ENCODE data around the gene BCL7A. TPM values are rescaled to one million over a fixed set of nuclear protein-coding genes. Genes with fewer than 3 reads are reported as not detected.

Gene BCL7A
- total and polyA plus RNA-seq, 11 donors = 4.0 to 22.1 (median 14.3) TPM

DNA sequence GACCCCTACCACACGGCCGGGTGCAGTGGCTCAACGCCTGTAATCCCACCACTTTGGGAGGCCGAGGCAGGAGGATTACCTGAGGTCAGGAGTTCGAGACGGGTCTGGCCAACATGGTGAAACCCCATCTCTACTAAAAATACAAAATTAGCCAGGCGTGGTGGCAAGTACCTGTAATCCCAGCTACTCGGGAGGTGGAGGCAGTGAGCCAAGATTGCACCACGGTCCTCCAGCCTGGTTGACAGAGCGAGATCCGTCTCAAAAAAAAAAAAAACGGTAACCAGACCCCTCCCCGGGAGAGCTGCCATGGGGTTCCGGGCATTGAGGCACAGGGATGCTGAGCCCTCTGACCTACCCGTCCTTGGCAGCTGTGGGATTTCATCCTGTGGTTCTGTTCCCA, 21.8 kb downstream of the BCL7A start:
- no peak for ATAC-seq
- TF ChIP-seq POLR2A (IDR thresholded peaks at IDR 0.05) = no peak
- TF ChIP-seq, protein P1, sequence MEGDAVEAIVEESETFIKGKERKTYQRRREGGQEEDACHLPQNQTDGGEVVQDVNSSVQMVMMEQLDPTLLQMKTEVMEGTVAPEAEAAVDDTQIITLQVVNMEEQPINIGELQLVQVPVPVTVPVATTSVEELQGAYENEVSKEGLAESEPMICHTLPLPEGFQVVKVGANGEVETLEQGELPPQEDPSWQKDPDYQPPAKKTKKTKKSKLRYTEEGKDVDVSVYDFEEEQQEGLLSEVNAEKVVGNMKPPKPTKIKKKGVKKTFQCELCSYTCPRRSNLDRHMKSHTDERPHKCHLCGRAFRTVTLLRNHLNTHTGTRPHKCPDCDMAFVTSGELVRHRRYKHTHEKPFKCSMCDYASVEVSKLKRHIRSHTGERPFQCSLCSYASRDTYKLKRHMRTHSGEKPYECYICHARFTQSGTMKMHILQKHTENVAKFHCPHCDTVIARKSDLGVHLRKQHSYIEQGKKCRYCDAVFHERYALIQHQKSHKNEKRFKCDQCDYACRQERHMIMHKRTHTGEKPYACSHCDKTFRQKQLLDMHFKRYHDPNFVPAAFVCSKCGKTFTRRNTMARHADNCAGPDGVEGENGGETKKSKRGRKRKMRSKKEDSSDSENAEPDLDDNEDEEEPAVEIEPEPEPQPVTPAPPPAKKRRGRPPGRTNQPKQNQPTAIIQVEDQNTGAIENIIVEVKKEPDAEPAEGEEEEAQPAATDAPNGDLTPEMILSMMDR (IDR thresholded peaks at IDR 0.05) = no peak
- H3K9me3 ChIP-seq = no peaks in the 10 kb centered on the region
- WGBS, 4 donors = 93 to 96% (median 94%) methylated on average over 15 of the region's 15 CpGs
- peaks cover 0 to 81% (median 16%) of the 10 kb centered on the region in 9 donors for H3K36me3 ChIP-seq
- no peak for DNase-seq
- H3K4me1 ChIP-seq = no peaks in the 10 kb centered on the region
- no peak overlapping the region for H3K4me3 ChIP-seq
- no peaks in the 10 kb centered on the region for H3K27me3 ChIP-seq
- intact Hi-C loops (cut with DNase I) = loop anchor here in 1 of 10 donors (10.0 kb wide), 1 partner anchor 171 kb away; no protein-coding TSS in a partner anchor
- H3K27ac ChIP-seq = no peak overlapping the region

DNA sequence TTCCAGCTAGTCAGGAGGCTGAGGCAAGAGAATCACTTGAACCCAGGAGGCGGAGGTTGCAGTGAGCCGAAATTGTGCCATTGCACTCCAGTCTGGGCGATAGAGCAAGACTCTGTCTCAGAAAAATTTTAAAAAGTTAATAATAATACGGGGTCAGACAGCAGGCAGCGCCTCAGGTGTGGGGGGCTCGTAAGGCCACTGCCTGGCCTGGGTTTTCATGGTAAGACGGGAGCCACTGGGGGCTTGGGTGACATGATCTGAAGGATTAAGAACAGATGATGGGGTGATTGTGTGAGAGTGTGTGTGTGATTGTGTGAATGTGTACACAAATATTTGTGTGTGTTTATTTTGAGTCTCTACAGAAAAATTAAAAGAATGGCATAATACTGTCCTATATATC, 23.6 kb downstream of the BCL7A start:
- peaks cover 0 to 68% (median 16%) of the 10 kb centered on the region in 9 donors for H3K36me3 ChIP-seq
- 96 to 97% (median 97%) methylated on average over 7 of the region's 7 CpGs for WGBS, 4 donors
- no peak overlapping the region for H3K27ac ChIP-seq

DNA sequence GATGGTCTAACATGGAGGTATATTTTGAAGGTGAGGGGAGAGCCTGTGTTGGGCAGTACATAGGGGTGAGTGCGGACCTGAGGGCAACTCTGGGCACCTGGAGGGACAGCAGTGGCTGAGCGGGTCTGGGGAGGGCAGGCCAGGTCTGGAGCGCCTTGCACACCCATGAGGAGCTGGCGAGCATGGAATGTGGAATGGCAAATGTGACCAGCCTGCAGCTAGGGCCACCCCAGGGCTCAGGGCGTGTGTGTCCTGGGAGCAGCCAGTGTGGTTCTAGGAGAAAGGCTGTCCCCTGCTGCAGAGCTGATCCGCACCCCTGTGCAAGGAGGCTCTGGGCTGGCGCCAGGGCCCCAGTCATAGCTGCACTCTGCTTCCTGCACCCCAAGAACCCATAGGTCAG, 24.5 kb downstream of the BCL7A start:
- Histone ChIP-seq H3K36me3 (peaks cover 0 to 63% (median 16%) of the 10 kb centered on the region in 9 donors), H3K27ac (no peak overlapping the region), H3K4me3 (no peak overlapping the region), H3K27me3 (no peaks in the 10 kb centered on the region), H3K9me3 (no peaks in the 10 kb centered on the region), H3K4me1 (peaks cover 0 to 9% (median 6%) of the 10 kb centered on the region in 12 donors)
- ATAC-seq (peak in 1 of 4 donors; percentile 23), DNase-seq (no peak)
- TF ChIP-seq POLR2A (IDR thresholded peaks at IDR 0.05) = no peak
- TF ChIP-seq, protein P1 (IDR thresholded peaks at IDR 0.05) = no peak
- intact Hi-C loops (cut with DNase I) = loop anchor here in 1 of 10 donors (10.0 kb wide), 1 partner anchor 169 kb away; no protein-coding TSS in a partner anchor
- 77 to 99% (median 96%) methylated on average over 5 to 7 of the region's 7 CpGs for WGBS, 4 donors

More for the DNA sequence above, 23.6 kb downstream of the BCL7A start:
- H3K4me3 ChIP-seq = no peak overlapping the region
- no peak for TF ChIP-seq POLR2A (IDR thresholded peaks at IDR 0.05)
- TF ChIP-seq, protein P1 (IDR thresholded peaks at IDR 0.05) = no peak
- no peak for DNase-seq
- no peaks in the 10 kb centered on the region for H3K27me3 ChIP-seq
- intact Hi-C loops (cut with DNase I) = loop anchor here in 1 of 10 donors (10.0 kb wide), 1 partner anchor 170 kb away; no protein-coding TSS in a partner anchor
- no peaks in the 10 kb centered on the region for H3K4me1 ChIP-seq
- H3K9me3 ChIP-seq = no peaks in the 10 kb centered on the region
- no peak for ATAC-seq

DNA sequence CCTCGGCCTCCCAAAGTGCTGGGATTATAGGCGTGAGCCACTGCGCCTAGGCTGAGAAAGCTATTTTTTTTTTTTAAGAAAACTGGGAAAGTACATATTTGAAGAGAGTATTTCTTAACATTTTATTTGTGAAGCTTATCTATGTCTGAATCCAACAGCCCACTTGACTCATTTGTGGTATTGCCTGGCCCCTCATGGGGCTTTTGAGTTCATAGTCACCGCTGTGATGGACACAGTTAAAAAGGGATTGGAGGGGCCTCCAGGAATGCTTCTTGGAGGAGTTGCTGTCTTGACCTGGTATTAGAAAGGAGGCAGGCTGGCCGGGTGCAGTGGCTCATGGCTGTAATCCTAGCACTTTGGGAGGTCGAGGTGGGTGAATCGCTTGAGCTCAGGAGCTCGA, 26.5 kb downstream of the BCL7A start:
- H3K36me3 ChIP-seq = peaks cover 0 to 51% (median 16%) of the 10 kb centered on the region in 9 donors
- no peak overlapping the region for H3K4me3 ChIP-seq
- H3K9me3 ChIP-seq = no peaks in the 10 kb centered on the region
- ATAC-seq (no peak), DNase-seq (no peak)
- H3K27ac ChIP-seq = no peak overlapping the region
- peaks cover 4 to 21% (median 15%) of the 10 kb centered on the region in 12 donors for H3K4me1 ChIP-seq
- 93 to 96% (median 95%) methylated on average over 8 of the region's 8 CpGs for WGBS, 4 donors
- TF ChIP-seq POLR2A (IDR thresholded peaks at IDR 0.05) = no peak
- TF ChIP-seq, protein P1 (IDR thresholded peaks at IDR 0.05) = no peak
- no peaks in the 10 kb centered on the region for H3K27me3 ChIP-seq
- intact Hi-C loops (cut with DNase I) = loop anchor here in 1 of 10 donors (10.0 kb wide), 1 partner anchor 167 kb away; no protein-coding TSS in a partner anchor

Data from heart left ventricle (tissue), 16 donors.